ENCODE measurements around the gene ALG14.

GRCh38 chr1:94993931-94994645 is 78.7 kb downstream of the ALG14 start:
- TF ChIP-seq CTCF (conservative IDR thresholded peaks at IDR 0.05 in 1 of 2, IDR thresholded peaks at IDR 0.05 in 1 of 2; ENCODE audit: extremely low read depth in 1 of 2, insufficient read depth in 1 of 2, low read depth in 1 of 2, low read length in 2 of 2) (no peak), EZH2 (IDR thresholded peaks at IDR 0.05; ENCODE audit: borderline replicate concordance, low read length) (no peak)
